Stimulated activated effector memory CD8-positive, alpha-beta T cell treated with anti-CD3 and anti-CD28 coated beads, Interleukin-12 subunit alpha, Interleukin-12 subunit beta, amount 100 ng/mL, for 72 hours (primary cell): Measurements from ENCODE around the gene CAPN10.

Experiments used
- ATAC-seq: fragments of 150-1000 bp; cut with Tn5 transposase; 2 replicates; pipeline ENCODE4 v1.10.0; 2021
- DNase-seq, 2 donors: peaks; one replicate each; pipeline ENCODE4 v3.0.0; 2021 to 2022; ENCODE audit warnings: low spot score in 2 of 2
- H3K27ac Mint-ChIP-seq: one replicate; pipeline ENCODE4 v1.8.0; 2022; ENCODE audit warnings: mild to moderate bottlenecking, mixed read lengths
- H3K36me3 Mint-ChIP-seq: one replicate; pipeline ENCODE4 v1.8.0; 2022; ENCODE audit warnings: mild to moderate bottlenecking, mixed read lengths
- H3K4me1 Mint-ChIP-seq: one replicate; pipeline ENCODE4 v1.8.0; 2022; ENCODE audit warnings: mixed read lengths
- H3K4me3 Mint-ChIP-seq: one replicate; pipeline ENCODE4 v1.8.0; 2022; ENCODE audit warnings: mild to moderate bottlenecking, mixed read lengths
- H3K9me3 Mint-ChIP-seq: one replicate; pipeline ENCODE4 v1.8.0; 2022; ENCODE audit warnings: mixed read lengths

CAPN10 gene

GRCh38 chr2:240577281-240578109 lies 9.0 kb upstream of the CAPN10 start:
- no peak for DNase-seq
- no peak overlapping the region for H3K4me3 Mint-ChIP-seq
- H3K4me1 Mint-ChIP-seq: peaks cover 36% of the 10 kb centered on the region
- H3K36me3 Mint-ChIP-seq: peaks cover 15% of the 10 kb centered on the region
- no peak for ATAC-seq
- no peaks in the 10 kb centered on the region for H3K9me3 Mint-ChIP-seq
- peak overlapping the region; percentile 88 for H3K27ac Mint-ChIP-seq

- Mint-ChIP-seq H3K27ac (peak overlapping the region; percentile 88), H3K4me1 (peaks cover 41% of the 10 kb centered on the region), H3K4me3 (no peak overlapping the region), H3K36me3 (peaks cover 15% of the 10 kb centered on the region), H3K9me3 (no peaks in the 10 kb centered on the region)
- no peak for DNase-seq
- no peak for ATAC-seq
Measured at GRCh38 chr2:240578110-240578450, 8.5 kb upstream of the CAPN10 start.

- no peak for ATAC-seq
- H3K9me3 Mint-ChIP-seq: no peaks in the 10 kb centered on the region
- peaks cover 15% of the 10 kb centered on the region for H3K36me3 Mint-ChIP-seq
- H3K27ac Mint-ChIP-seq: peak overlapping the region; percentile 88
- no peak overlapping the region for H3K4me3 Mint-ChIP-seq
- DNase-seq: no peak
- peaks cover 41% of the 10 kb centered on the region for H3K4me1 Mint-ChIP-seq
Measured at GRCh38 chr2:240578488-240578887, 8.0 kb upstream of the CAPN10 start.

- ATAC-seq (no peak), DNase-seq (peak in 1 of 2 donors; percentile 74)
- Mint-ChIP-seq H3K4me1 (peaks cover 41% of the 10 kb centered on the region), H3K36me3 (peaks cover 15% of the 10 kb centered on the region), H3K9me3 (no peaks in the 10 kb centered on the region), H3K4me3 (peak overlapping the region; percentile 47), H3K27ac (peak overlapping the region; percentile 88)
Measured at GRCh38 chr2:240579071-240579762, 7.3 kb upstream of the CAPN10 start.

- peaks cover 49% of the 10 kb centered on the region for H3K4me1 Mint-ChIP-seq
- H3K4me3 Mint-ChIP-seq: peak overlapping the region; percentile 47
- peaks cover 8% of the 10 kb centered on the region for H3K36me3 Mint-ChIP-seq
- no peaks in the 10 kb centered on the region for H3K9me3 Mint-ChIP-seq
- H3K27ac Mint-ChIP-seq: peak overlapping the region; percentile 88
- DNase-seq (peak; percentile 60 to 83), ATAC-seq (peak; percentile 91)
Measured at GRCh38 chr2:240579771-240580614, 6.5 kb upstream of the CAPN10 start.

- no peak for DNase-seq
- no peak for ATAC-seq
- H3K27ac Mint-ChIP-seq: no peak overlapping the region
- peaks cover 50% of the 10 kb centered on the region for H3K4me1 Mint-ChIP-seq
- H3K9me3 Mint-ChIP-seq: no peaks in the 10 kb centered on the region
- H3K4me3 Mint-ChIP-seq: no peak overlapping the region
- peaks cover 13% of the 10 kb centered on the region for H3K36me3 Mint-ChIP-seq
Measured at GRCh38 chr2:240581811-240582210, 4.7 kb upstream of the CAPN10 start.

GRCh38 chr2:240582781-240583180 lies 3.8 kb upstream of the CAPN10 start:
- DNase-seq: no peak
- Mint-ChIP-seq H3K9me3 (no peaks in the 10 kb centered on the region), H3K4me1 (peaks cover 54% of the 10 kb centered on the region), H3K36me3 (peaks cover 18% of the 10 kb centered on the region), H3K27ac (no peak overlapping the region), H3K4me3 (no peak overlapping the region)
- no peak for ATAC-seq

- Mint-ChIP-seq H3K4me1 (peaks cover 54% of the 10 kb centered on the region), H3K27ac (no peak overlapping the region)
- no peak for ATAC-seq
Measured at GRCh38 chr2:240583774-240584173, 2.8 kb upstream of the CAPN10 start.

GRCh38 chr2:240584486-240585031 lies 2.0 kb upstream of the CAPN10 start:
- Mint-ChIP-seq H3K36me3 (peaks cover 30% of the 10 kb centered on the region), H3K4me1 (peaks cover 54% of the 10 kb centered on the region)
- DNase-seq: no peak

More at GRCh38 chr2:240583774-240584173, 2.8 kb upstream of the CAPN10 start:
- Mint-ChIP-seq H3K4me3 (no peak overlapping the region), H3K36me3 (peaks cover 23% of the 10 kb centered on the region), H3K9me3 (no peaks in the 10 kb centered on the region)
- DNase-seq: no peak

GRCh38 chr2:240585101-240585500 lies 1.4 kb upstream of the CAPN10 start:
- Mint-ChIP-seq H3K36me3 (peaks cover 30% of the 10 kb centered on the region), H3K4me1 (peaks cover 50% of the 10 kb centered on the region), H3K27ac (no peak overlapping the region), H3K4me3 (peak overlapping the region; percentile 96), H3K9me3 (no peaks in the 10 kb centered on the region)
- no peak for DNase-seq
- no peak for ATAC-seq

More at GRCh38 chr2:240584486-240585031, 2.0 kb upstream of the CAPN10 start:
- Mint-ChIP-seq H3K27ac (no peak overlapping the region), H3K9me3 (no peaks in the 10 kb centered on the region), H3K4me3 (peak overlapping the region; percentile 96)
- ATAC-seq: no peak

GRCh38 chr2:240585681-240586197 lies 795 bp upstream of the CAPN10 start:
- peaks cover 44% of the 10 kb centered on the region for H3K4me1 Mint-ChIP-seq
- H3K36me3 Mint-ChIP-seq: peaks cover 32% of the 10 kb centered on the region
- peak overlapping the region; percentile 96 for H3K4me3 Mint-ChIP-seq
- H3K27ac Mint-ChIP-seq: peak overlapping the region; percentile 92
- DNase-seq: no peak
- no peaks in the 10 kb centered on the region for H3K9me3 Mint-ChIP-seq
- ATAC-seq: no peak

- peak overlapping the region; percentile 84 for H3K27ac Mint-ChIP-seq
- H3K4me1 Mint-ChIP-seq: peaks cover 47% of the 10 kb centered on the region
- no peaks in the 10 kb centered on the region for H3K9me3 Mint-ChIP-seq
- peak in 1 of 2 donors; percentile 71 for DNase-seq
- ATAC-seq: peak; percentile 54
- peak overlapping the region; percentile 96 for H3K4me3 Mint-ChIP-seq
- peaks cover 36% of the 10 kb centered on the region for H3K36me3 Mint-ChIP-seq
Measured at GRCh38 chr2:240586919-240587800, 626 bp downstream of the CAPN10 start.

- Mint-ChIP-seq H3K36me3 (peaks cover 43% of the 10 kb centered on the region), H3K4me3 (peak overlapping the region; percentile 96), H3K27ac (peak overlapping the region; percentile 84), H3K9me3 (no peaks in the 10 kb centered on the region), H3K4me1 (peaks cover 39% of the 10 kb centered on the region)
- ATAC-seq (no peak), DNase-seq (no peak)
Measured at GRCh38 chr2:240588006-240588655, 1.6 kb downstream of the CAPN10 start.
